OCI-LY7 (cell line): ENCODE results near the gene GSE1. TPM values are rescaled to one million over a fixed set of nuclear protein-coding genes. Genes with fewer than 3 reads are reported as not detected.

Source experiments
- BruUV-seq: library from RNA; stranded (reverse); fragments of 400-500 nt; replicated peaks from 2 replicates; lab custom pipeline; 2021; lab: Mats Ljungman, UMichigan
- CTCF ChIA-PET: fragments of 300-600 bp; sonication (Branson Sonifier 250); formaldehyde crosslinking; loops from one replicate; lab custom pipeline; 2022; ENCODE audit warnings: antibody characterized with exemption; ENCODE audit not compliant: unreplicated experiment; lab: Charles Lee
- POLR2A ChIA-PET: fragments of 300-600 bp; sonication (Branson Sonifier 250); formaldehyde crosslinking; loops from one replicate; lab custom pipeline; 2022; ENCODE audit warnings: antibody characterized with exemption; lab: Charles Lee
- DNase-seq: peaks from one replicate; pipeline ENCODE4 v3.0.0-alpha.2; 2015; ENCODE audit warnings: low spot score
- H2AFZ ChIP-seq: fragments of 200-600 bp; sonication (generic), shearing (Covaris generic); 2 replicates; pipeline ENCODE4 v1.6.1; 2014; ENCODE audit warnings: mild to moderate bottlenecking, antibody characterized with exemption, low read length, moderate library complexity
- H3K27ac ChIP-seq: fragments of 200-600 bp; sonication (generic); 2 replicates; pipeline ENCODE4 v1.5.1; 2014; ENCODE audit warnings: mixed run types, low read depth, mild to moderate bottlenecking, moderate library complexity, low read length, inconsistent platforms; ENCODE audit not compliant: poor library complexity, severe bottlenecking
- H3K36me3 ChIP-seq: fragments of 200-600 bp; sonication (generic); 2 replicates; pipeline ENCODE4 v1.6.1; 2014; ENCODE audit warnings: mild to moderate bottlenecking, antibody characterized with exemption, low read length, moderate library complexity, mixed read lengths; ENCODE audit not compliant: insufficient read depth
- H3K4me1 ChIP-seq: fragments of 200-600 bp; sonication (generic); 2 replicates; pipeline ENCODE4 v1.5.1; 2014; ENCODE audit warnings: mild to moderate bottlenecking, low read length; ENCODE audit not compliant: insufficient read depth, poor library complexity, severe bottlenecking
- H3K4me2 ChIP-seq: fragments of 200-600 bp; sonication (generic); 2 replicates; pipeline ENCODE4 v1.6.1; 2014; ENCODE audit warnings: mild to moderate bottlenecking, low read length
- H3K4me3 ChIP-seq: fragments of 200-600 bp; sonication (generic); 2 replicates; pipeline ENCODE4 v1.5.1; 2014; ENCODE audit warnings: mild to moderate bottlenecking, low read depth, low read length; ENCODE audit not compliant: poor library complexity, severe bottlenecking
- H3K79me2 ChIP-seq: fragments of 200-600 bp; sonication (generic); 2 replicates; pipeline ENCODE4 v1.6.1; 2016; ENCODE audit warnings: low read depth, mild to moderate bottlenecking, low read length, moderate library complexity, mixed read lengths; ENCODE audit not compliant: insufficient read depth
- H3K9me2 ChIP-seq: fragments of 200-600 bp; sonication (generic); 2 replicates; pipeline ENCODE4 v1.6.1; 2016; ENCODE audit warnings: mild to moderate bottlenecking, low read length, mixed read lengths; ENCODE audit not compliant: insufficient read depth
- H3K9me3 ChIP-seq: fragments of 200-600 bp; sonication (generic); 2 replicates; pipeline ENCODE4 v1.6.1; 2014; ENCODE audit warnings: mild to moderate bottlenecking, mixed run types, low read length, mixed read lengths
- H4K20me1 ChIP-seq: fragments of 200-600 bp; sonication (generic); 2 replicates; pipeline ENCODE4 v1.6.1; 2014; ENCODE audit warnings: mild to moderate bottlenecking, antibody characterized with exemption, low read length, moderate library complexity, mixed read lengths; ENCODE audit not compliant: insufficient read depth
- EZH2phosphoT487 ChIP-seq: fragments of 200-600 bp; sonication (generic); IDR thresholded peaks from 2 replicates; pipeline ENCODE4 v1.6.1; 2018; ENCODE audit warnings: low read depth, borderline replicate concordance, mild to moderate bottlenecking, mixed run types, antibody characterized with exemption, low read length, moderate library complexity, mixed read lengths
- intact Hi-C: fragments of 100-400 bp; cut with micrococcal nuclease; formaldehyde crosslinking; loops from one replicate; pipeline ENCODE4 v1.10.0; 2022; ENCODE audit not compliant: unreplicated experiment
- total RNA-seq, 2 experiments: library from RNA; depleted of rRNA in 1 of 2; stranded (reverse); fragments of >200 nt in 1 of 2; shearing (Covaris generic) in 1 of 2; gene quantifications; 2 replicates each; pipeline ENCODE4 v1.2.3, GENCODE V29; 2014 to 2022
- TF ChIP-seq, protein P1 (sequence below): fragments of 200-600 bp; sonication (generic); conservative IDR thresholded peaks from 2 replicates; pipeline ENCODE4 v1.5.1; 2014; ENCODE audit warnings: mild to moderate bottlenecking, antibody characterized with exemption, low read length, moderate library complexity, mixed read lengths

GSE1 gene
- total RNA-seq, 2 experiments from 2014 or later, result 30.9 to 66.6 TPM

DNA sequence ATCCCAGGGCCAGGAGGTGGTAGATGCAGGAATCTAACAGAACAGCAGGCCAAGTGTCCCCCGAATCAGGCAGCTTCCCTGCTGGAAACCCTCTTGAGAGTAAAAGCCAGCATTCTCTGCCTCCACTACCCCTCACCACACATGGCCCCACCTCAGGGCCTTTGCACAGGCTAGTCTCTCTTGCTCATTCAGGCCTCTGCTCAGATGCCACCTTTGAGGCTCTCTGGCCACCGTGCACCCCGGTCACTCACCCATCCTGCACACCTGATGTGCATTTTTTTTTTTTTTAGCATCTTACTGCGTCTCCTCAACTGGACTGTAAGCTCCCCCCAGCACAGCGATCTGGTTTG lies 34.5 kb upstream of the GSE1 start:
- ChIA-PET CTCF (no interaction called here), POLR2A (no interaction called here)
- Histone ChIP-seq H3K9me3 (no peaks in the 10 kb centered on the region), H3K4me3 (no peak overlapping the region), H3K4me1 (no peaks in the 10 kb centered on the region), H2AFZ (no peak overlapping the region), H4K20me1 (peaks cover 9% of the 10 kb centered on the region; the same call in 1 of the 2 replicates), H3K79me2 (no peaks in the 10 kb centered on the region), H3K9me2 (no peaks in the 10 kb centered on the region), H3K4me2 (no peak overlapping the region), H3K27ac (no peak overlapping the region), H3K36me3 (no peaks in the 10 kb centered on the region)
- intact Hi-C loops, result no loop called here
- no peak for DNase-seq
- no TSS peak for BruUV-seq
- no peak for TF ChIP-seq EZH2phosphoT487
- TF ChIP-seq, protein P1, sequence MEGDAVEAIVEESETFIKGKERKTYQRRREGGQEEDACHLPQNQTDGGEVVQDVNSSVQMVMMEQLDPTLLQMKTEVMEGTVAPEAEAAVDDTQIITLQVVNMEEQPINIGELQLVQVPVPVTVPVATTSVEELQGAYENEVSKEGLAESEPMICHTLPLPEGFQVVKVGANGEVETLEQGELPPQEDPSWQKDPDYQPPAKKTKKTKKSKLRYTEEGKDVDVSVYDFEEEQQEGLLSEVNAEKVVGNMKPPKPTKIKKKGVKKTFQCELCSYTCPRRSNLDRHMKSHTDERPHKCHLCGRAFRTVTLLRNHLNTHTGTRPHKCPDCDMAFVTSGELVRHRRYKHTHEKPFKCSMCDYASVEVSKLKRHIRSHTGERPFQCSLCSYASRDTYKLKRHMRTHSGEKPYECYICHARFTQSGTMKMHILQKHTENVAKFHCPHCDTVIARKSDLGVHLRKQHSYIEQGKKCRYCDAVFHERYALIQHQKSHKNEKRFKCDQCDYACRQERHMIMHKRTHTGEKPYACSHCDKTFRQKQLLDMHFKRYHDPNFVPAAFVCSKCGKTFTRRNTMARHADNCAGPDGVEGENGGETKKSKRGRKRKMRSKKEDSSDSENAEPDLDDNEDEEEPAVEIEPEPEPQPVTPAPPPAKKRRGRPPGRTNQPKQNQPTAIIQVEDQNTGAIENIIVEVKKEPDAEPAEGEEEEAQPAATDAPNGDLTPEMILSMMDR, result no peak

DNA sequence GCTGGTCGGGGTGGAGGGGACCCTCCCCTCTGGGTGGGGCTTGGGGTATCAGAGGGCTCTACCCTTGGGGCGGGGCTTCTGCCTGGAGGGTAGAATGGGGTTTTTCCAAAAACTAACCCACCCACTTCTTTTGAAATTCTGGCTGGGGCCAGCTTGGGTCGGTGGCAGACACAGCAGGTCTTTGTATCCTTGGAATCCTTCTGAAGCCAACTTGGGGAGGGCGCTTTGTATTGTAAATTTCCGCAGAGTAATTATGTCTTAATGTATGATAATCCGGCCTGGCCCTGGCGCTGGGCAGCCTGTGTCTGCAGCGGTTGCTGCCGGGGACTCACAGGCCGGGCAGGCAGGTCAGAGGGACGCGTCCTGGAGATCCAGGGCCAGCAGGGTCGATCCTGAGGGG lies 33.9 kb upstream of the GSE1 start:
- Histone ChIP-seq H3K4me1 (no peaks in the 10 kb centered on the region), H3K4me3 (no peak overlapping the region), H4K20me1 (peaks cover 9% of the 10 kb centered on the region; the same call in 1 of the 2 replicates), H3K9me2 (no peaks in the 10 kb centered on the region), H2AFZ (no peak overlapping the region), H3K9me3 (no peaks in the 10 kb centered on the region), H3K4me2 (no peak overlapping the region), H3K36me3 (no peaks in the 10 kb centered on the region), H3K79me2 (no peaks in the 10 kb centered on the region), H3K27ac (no peak overlapping the region)
- no peak for DNase-seq
- ChIA-PET POLR2A (no interaction called here), CTCF (no interaction called here)
- BruUV-seq, result no TSS peak
- no peak for TF ChIP-seq EZH2phosphoT487
- TF ChIP-seq, protein P1, result no peak
- intact Hi-C loops, result no loop called here

- Histone ChIP-seq H4K20me1 (peaks cover 9% of the 10 kb centered on the region; the same call in 1 of the 2 replicates), H3K79me2 (no peaks in the 10 kb centered on the region), H3K9me3 (no peaks in the 10 kb centered on the region), H3K4me3 (no peak overlapping the region), H3K36me3 (no peaks in the 10 kb centered on the region), H3K4me2 (no peak overlapping the region), H3K27ac (no peak overlapping the region), H2AFZ (no peak overlapping the region), H3K4me1 (no peaks in the 10 kb centered on the region), H3K9me2 (no peaks in the 10 kb centered on the region)
- ChIA-PET CTCF (no interaction called here), POLR2A (interaction anchor here (0.6 kb wide), 1 partner anchor 12 kb away, joined by 3 read pairs; no protein-coding TSS in a partner anchor)
- no peak for DNase-seq
- no TSS peak for BruUV-seq
- intact Hi-C loops, result no loop called here
- no peak for TF ChIP-seq EZH2phosphoT487
- TF ChIP-seq, protein P1, result no peak
These were observed 33.1 kb upstream of the GSE1 start for GRCh38 chr16:85579923-85580580.
